ENCODE data around the gene MTFP1.

MTFP1 gene

GRCh38 chr22:30404307-30404706 lies 21.3 kb upstream of the MTFP1 start:
- peaks cover 9% of the 10 kb centered on the region; the same call in 1 of the 2 replicates for H3K79me2 ChIP-seq (ENCODE audit: insufficient read depth, low read length)
- H3K9me3 ChIP-seq (ENCODE audit: insufficient read depth, low read depth, low read length) = no peaks in the 10 kb centered on the region
- H2AFZ ChIP-seq (ENCODE audit: low read length) = no peak overlapping the region
- no peak for TF ChIP-seq CTCF (conservative IDR thresholded peaks at IDR 0.05; ENCODE audit: low read length)
- H3K4me1 ChIP-seq (ENCODE audit: insufficient read depth, low read length, poor library complexity, severe bottlenecking) = peaks cover 15% of the 10 kb centered on the region
- H3K36me3 ChIP-seq (ENCODE audit: insufficient read depth, low read length) = peaks cover 29% of the 10 kb centered on the region; the same call in 1 of the 2 replicates
- no peaks in the 10 kb centered on the region for H3K9me2 ChIP-seq (replicated peaks; ENCODE audit: low read depth, low read length)
- no peak overlapping the region for H3K4me3 ChIP-seq (ENCODE audit: low read length, poor library complexity, severe bottlenecking)
- H3F3A ChIP-seq (ENCODE audit: low read depth) = no peaks in the 10 kb centered on the region
- H3K9ac ChIP-seq (ENCODE audit: low read depth, low read length, poor library complexity, severe bottlenecking) = no peak overlapping the region
- no peaks in the 10 kb centered on the region for H3K27me3 ChIP-seq (ENCODE audit: insufficient read depth, low read length, poor library complexity, severe bottlenecking)
- no peak overlapping the region for H3K4me2 ChIP-seq (ENCODE audit: low read depth, low read length, poor library complexity, severe bottlenecking)
- peaks cover 5% of the 10 kb centered on the region for H4K20me1 ChIP-seq (ENCODE audit: insufficient read depth, low read length, poor library complexity, severe bottlenecking)

- no peak for TF ChIP-seq CTCF (conservative IDR thresholded peaks at IDR 0.05; ENCODE audit: low read length)
- no peak for TF ChIP-seq EZH2phosphoT487 (IDR thresholded peaks at IDR 0.05; ENCODE audit: borderline replicate concordance)
- Histone ChIP-seq H3F3A (ENCODE audit: low read depth) (no peaks in the 10 kb centered on the region), H4K20me1 (ENCODE audit: insufficient read depth, low read length, poor library complexity, severe bottlenecking) (peaks cover 5% of the 10 kb centered on the region), H3K9ac (ENCODE audit: low read depth, low read length, poor library complexity, severe bottlenecking) (no peak overlapping the region), H3K4me2 (ENCODE audit: low read depth, low read length, poor library complexity, severe bottlenecking) (no peak overlapping the region), H3K4me3 (ENCODE audit: low read length, poor library complexity, severe bottlenecking) (no peak overlapping the region), H3K79me2 (ENCODE audit: insufficient read depth, low read length) (no peaks in the 10 kb centered on the region; the same call in 1 of the 2 replicates), H3K27me3 (ENCODE audit: insufficient read depth, low read length, poor library complexity, severe bottlenecking) (no peaks in the 10 kb centered on the region), H2AFZ (ENCODE audit: low read length) (no peak overlapping the region), H3K36me3 (ENCODE audit: insufficient read depth, low read length) (peaks cover 37% of the 10 kb centered on the region; the same call in 1 of the 2 replicates), H3K4me1 (ENCODE audit: insufficient read depth, low read length, poor library complexity, severe bottlenecking) (peaks cover 15% of the 10 kb centered on the region), H3K9me3 (ENCODE audit: insufficient read depth, low read depth, low read length) (no peaks in the 10 kb centered on the region), H3K9me2 (replicated peaks; ENCODE audit: low read depth, low read length) (no peaks in the 10 kb centered on the region)
These were observed 19.8 kb upstream of the MTFP1 start for GRCh38 chr22:30405731-30406130.

- H3K79me2 ChIP-seq (ENCODE audit: insufficient read depth, low read length) = no peaks in the 10 kb centered on the region; the same call in 1 of the 2 replicates
- H3K4me1 ChIP-seq (ENCODE audit: insufficient read depth, low read length, poor library complexity, severe bottlenecking) = peaks cover 15% of the 10 kb centered on the region
- H3K4me3 ChIP-seq (ENCODE audit: low read length, poor library complexity, severe bottlenecking) = no peak overlapping the region
- peaks cover 40% of the 10 kb centered on the region; the same call in 1 of the 2 replicates for H3K36me3 ChIP-seq (ENCODE audit: insufficient read depth, low read length)
- no peaks in the 10 kb centered on the region for H3K27me3 ChIP-seq (ENCODE audit: insufficient read depth, low read length, poor library complexity, severe bottlenecking)
- H4K20me1 ChIP-seq (ENCODE audit: insufficient read depth, low read length, poor library complexity, severe bottlenecking) = peaks cover 5% of the 10 kb centered on the region
- no peak overlapping the region for H2AFZ ChIP-seq (ENCODE audit: low read length)
- no peaks in the 10 kb centered on the region for H3F3A ChIP-seq (ENCODE audit: low read depth)
- no peaks in the 10 kb centered on the region for H3K9me3 ChIP-seq (ENCODE audit: insufficient read depth, low read depth, low read length)
- no peak overlapping the region for H3K9ac ChIP-seq (ENCODE audit: low read depth, low read length, poor library complexity, severe bottlenecking)
- TF ChIP-seq EZH2phosphoT487 (IDR thresholded peaks at IDR 0.05; ENCODE audit: borderline replicate concordance) (no peak), CTCF (conservative IDR thresholded peaks at IDR 0.05; ENCODE audit: low read length) (no peak)
- no peak overlapping the region for H3K4me2 ChIP-seq (ENCODE audit: low read depth, low read length, poor library complexity, severe bottlenecking)
- H3K9me2 ChIP-seq (replicated peaks; ENCODE audit: low read depth, low read length) = no peaks in the 10 kb centered on the region
These were observed 19.2 kb upstream of the MTFP1 start for GRCh38 chr22:30406400-30406799.
